Stimulated activated CD8-positive, alpha-beta memory T cell treated with anti-CD3 and anti-CD28 coated beads, Interleukin-7, amount 100 ng/mL, for 4 hours (primary cell): Measurements from ENCODE around the gene SLC4A2.

Experiments used
- DNase-seq, 2 donors: peaks; one replicate each; pipeline ENCODE4 v3.0.0-alpha.2; 2020; ENCODE audit warnings: low read depth in 2 of 2

SLC4A2 gene

DNA sequence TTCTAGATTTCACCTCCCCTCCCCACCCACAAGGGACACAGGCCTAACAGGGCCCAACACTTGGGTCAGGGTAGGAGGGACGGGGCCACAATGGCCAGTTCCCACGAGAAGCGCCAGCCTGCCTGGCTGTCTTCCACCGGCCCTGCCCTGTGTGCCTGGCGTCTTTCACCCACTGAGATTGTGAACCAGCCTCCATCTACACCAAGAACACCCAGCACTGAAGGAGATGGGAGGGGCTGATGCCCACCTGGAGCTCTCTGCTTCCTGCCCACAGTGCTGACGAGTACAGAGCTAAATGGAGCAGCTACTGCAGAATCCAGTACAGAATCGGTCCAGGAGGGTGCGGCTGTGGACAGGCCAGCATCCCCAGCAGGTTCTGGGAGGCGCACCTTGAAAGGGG lies 13.4 kb upstream of the SLC4A2 start:
- no peak for DNase-seq

DNA sequence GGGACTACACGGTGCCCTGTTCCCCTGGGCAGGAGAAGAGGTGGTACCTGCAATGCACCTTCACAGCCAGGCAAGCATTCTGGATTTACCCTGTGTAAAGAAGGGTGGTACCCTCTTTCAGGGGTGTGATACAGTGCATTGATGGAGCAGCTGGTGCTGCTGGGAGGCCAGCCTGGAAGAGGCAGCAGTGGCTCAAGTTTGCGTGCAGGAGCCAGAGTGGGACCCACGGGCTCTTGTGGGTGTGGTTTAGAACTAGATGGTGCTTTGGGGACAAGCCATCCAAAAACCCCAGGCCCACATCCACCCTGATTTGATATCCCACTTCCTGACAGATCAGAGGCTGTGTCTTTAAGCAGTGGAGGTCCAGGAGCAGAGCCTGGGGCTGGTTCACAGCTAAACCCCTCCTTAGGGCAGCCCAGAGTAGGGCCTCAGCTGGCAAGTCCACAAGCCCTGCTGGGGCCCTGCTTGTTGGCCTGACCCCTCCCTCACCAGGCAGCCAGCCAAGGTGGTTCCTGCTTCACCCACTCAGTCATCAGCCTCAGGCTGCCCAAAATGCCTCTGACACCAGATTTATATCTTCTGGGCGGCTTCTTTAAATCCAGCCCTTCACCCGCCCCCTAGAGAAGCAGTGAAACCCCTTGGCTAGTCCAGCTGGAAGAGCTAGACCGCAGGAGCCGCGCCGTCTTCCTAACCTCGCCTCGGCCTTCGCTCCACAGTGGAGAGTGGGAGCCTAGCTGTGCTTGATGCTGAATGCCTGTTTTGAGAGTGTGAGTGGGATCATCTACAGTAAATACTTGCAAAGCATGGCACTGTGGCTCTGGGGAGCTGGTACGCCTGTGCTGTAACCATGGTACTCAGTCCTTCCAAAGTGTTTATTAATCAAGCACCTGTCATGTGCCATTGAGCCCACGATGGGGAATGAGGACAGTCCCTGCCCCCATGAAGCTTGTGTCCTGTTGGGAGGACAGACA lies 12.5 kb upstream of the SLC4A2 start:
- DNase-seq: no peak

DNA sequence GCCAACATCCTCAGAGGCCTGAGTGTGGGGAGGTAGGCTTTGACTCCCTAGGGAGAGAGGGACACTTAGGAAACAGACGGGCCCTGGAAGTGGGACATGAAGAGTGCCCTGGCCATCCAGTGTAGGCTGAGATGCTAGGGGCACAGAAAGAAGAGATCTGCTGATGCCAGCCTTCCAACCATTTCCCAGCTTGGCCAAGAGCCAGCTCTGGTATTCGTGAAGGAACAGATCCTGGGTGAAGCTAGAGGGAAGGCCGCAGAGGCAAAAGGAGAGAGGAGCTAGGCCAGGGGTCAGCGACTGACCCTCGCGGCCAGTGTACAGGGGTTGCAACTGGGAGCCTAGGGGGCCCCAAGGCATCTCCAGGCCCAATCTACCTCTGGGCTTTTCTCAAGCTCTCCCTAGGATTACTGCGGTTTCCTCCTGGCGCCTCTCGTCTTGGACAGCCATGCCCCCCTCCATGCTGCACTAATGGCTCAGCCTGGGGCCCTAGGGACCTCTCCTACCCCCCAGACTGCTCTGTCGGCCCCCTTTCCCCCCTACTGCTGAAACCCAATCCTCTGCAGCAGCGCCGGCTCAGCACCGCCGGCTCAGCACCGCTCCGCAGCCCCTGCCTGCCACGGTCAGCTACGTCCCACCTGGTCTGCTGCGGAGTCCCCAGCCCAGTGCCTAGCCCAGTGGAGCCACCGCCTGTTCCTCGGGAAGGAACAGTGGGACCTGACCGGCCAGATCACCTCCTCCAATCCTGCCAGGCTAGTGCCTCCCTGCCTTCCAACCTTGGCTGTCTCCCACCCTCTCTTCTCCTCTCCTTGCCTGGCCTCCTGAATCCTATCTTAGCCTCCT lies 11.2 kb upstream of the SLC4A2 start, which contains the start of gene ASIC3:
Gene ASIC3 (plus strand): TSS at position 556 of the 840 bp plus-strand sequence. CDS start 355 bp downstream, outside the sequence.
- DNase-seq: no peak

DNA sequence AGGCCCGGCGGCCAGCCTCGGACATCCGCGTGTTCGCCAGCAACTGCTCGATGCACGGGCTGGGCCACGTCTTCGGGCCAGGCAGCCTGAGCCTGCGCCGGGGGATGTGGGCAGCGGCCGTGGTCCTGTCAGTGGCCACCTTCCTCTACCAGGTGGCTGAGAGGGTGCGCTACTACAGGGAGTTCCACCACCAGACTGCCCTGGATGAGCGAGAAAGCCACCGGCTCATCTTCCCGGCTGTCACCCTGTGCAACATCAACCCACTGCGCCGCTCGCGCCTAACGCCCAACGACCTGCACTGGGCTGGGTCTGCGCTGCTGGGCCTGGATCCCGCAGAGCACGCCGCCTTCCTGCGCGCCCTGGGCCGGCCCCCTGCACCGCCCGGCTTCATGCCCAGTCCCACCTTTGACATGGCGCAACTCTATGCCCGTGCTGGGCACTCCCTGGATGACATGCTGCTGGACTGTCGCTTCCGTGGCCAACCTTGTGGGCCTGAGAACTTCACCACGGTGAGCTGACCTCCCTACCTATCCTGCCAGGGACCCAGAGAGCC lies 10.4 kb upstream of the SLC4A2 start:
- no peak for DNase-seq

DNA sequence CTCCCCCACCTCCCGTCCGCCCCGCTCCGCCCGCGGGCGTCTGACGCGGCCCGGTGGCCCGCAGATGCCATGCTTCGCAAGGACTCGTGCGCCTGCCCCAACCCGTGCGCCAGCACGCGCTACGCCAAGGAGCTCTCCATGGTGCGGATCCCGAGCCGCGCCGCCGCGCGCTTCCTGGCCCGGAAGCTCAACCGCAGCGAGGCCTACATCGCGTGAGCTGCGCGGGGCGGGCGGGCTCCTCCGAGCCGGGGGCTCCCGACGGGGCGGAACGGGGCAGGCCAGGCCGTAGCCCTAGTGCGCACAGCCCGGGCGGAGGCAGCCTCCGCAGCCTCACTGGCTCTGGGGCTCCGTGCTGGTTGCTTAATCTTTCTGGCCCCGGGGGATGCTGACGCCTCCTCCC lies 8.3 kb upstream of the SLC4A2 start:
- peak in 1 of 2 donors; percentile 30 for DNase-seq

DNA sequence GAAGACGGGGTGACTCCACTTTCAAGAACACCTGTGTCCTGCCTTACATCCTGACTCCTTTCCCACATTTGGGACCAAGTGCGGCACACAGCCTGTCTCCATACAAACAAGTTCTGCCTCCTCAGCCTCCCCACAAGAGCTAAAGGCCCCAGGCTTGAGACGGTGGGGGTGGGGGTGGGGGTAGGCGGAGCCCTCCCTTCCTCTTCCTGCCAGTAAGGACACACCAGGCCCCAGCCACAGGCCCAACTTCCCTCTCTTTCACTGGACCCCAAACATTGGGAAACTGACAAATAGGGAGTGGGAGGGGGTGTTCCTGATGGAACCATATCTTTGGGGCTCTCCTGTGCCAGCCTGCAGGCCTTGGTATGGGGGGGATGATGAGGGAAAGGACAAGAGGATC lies 6.3 kb upstream of the SLC4A2 start:
- DNase-seq: no peak

DNA sequence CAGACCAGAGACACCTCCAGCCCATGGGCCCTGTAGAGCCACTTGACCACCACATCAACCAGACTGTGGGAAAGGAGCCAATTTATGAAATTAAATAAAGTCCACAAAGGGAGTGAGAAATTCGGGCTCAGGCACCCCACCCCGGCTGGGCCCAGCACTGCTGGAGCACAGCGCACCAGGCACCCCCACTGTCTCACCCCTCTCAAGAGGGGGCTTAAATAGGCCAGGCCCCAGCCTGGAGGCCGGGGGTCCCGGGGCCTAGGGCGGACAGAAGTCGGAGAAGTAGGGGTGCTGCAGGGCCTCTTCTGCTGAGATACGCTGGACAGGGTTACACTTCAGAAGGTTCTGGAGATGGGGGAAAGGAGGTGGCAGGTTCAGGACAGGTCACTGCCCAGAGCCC lies 5.6 kb upstream of the SLC4A2 start:
- DNase-seq: no peak

DNA sequence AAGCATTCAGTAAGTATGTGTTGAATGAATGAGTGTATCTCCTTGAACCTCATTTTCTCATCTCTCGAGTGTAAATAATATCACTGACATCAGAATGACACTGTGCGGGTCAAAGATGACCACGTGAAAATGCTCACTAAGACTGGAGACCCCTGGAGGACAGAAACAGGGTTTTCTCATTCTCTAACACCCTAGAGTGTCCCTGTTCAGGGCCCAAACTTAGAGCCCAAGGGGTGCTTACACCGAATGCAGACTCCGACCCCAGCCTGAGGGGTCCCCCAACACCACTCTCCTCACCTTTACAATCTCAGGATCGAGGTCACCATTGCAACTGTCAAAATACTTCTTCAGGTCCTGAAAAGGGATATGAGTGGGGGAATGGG lies 3.1 kb upstream of the SLC4A2 start:
- no peak for DNase-seq

DNA sequence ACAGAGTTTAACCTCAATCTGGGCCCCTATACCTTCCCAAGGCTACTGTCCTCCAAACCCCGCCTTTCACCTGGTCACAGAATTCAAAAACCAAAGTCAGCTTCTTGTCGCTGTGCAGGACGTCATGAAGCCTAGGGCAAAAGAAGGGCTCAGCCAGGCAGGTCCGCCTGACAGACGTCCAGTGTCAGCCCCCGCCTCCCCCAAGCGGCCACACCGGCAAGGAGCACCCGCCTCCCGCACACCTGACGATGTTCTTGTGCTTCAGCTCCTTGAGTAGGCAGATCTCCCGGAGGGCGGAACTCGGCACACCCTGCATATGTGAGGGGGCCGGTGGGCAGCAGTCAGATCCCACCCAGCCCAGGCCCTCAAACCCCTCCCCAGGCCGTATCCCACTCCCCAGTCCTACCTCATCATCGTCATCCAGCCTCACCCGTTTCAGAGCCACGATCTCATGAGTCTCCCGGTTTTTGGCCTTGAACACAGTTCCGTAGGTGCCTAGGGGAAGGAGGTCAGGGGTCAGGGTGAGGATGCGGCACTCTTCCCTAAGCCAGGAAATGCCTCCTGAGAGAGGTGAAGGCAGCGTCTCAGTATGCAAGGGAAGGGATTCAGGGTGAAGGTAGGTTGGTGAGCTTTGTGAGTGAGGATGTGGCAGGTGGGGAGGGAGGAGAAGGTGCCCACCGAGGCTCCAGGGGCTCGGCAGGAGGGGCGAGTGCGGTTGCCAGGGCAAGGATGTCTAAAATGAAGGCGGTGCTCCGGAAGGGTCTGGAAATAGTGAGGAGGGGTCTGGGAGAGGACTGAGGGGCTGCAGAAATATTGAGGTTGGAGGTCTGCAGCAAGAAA lies 2.5 kb upstream of the SLC4A2 start:
- DNase-seq: no peak

DNA sequence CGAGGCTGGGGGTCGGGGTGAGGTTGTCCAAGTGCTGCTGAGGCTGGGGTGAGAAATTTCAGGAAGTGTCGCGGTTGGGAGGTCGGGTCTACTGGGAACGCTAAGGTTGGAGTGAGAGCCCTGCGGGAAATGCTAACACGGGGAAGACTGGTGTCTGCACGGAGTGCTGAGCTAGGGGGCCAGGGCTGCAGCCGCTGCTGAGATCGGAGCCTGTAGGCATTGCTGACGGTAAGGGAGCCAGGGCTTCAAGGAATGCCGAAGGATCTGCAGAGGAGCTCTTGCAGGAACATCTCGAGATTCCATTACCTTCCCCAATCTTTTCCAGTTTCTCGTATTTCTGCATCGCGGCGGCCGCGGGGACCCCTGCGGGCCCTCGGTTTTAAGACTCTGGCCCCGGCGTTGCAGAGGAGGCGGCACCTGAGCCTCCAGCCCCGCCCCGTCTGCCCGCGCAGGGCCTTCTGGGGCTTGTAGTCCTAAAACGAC lies 1.8 kb upstream of the SLC4A2 start, which contains the start of gene CDK5:
Gene CDK5 (minus strand): TSS at position 392 of the 483 bp plus-strand sequence. CDS start 49 bp downstream, at position 343.
- no peak for DNase-seq

DNA sequence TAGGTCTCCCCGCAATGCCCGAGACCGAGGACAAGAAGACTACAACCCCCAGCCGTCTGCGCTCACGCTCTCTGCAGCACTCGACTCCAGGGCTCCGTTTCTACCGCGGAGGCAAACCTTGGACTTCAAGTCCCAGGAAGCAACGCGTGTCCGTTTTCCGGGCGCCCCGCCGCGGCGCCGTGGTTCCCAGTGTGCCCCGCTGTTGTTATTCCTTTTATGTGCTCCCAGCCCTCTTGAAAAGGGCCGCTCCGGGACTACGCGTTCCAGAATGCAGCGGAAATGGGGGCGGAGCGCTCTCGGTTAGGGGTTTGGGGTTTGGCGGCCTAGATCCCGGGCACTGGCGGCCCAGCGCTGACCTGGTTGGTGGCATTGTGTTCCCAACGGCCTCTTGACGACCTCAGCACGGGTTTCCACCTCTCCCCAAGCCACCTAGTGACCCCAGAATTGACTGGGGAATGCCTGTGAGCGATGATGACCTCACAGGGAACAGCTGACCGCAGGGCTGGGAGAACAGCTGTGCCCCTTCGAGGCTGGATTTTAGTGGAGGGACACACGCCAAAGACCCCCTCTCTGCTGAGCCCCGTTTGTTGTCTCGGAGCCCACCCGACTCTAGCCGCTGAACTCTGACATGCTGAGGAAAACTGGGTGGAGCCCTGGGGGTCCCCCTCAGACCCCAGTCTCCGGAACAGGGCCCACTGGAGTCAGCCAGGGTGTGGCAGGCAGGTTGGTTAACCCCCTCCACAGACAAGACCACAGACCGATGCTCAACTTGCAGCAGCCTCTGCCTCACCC lies 1.2 kb upstream of the SLC4A2 start:
- DNase-seq: peak; percentile 95 to 96

DNA sequence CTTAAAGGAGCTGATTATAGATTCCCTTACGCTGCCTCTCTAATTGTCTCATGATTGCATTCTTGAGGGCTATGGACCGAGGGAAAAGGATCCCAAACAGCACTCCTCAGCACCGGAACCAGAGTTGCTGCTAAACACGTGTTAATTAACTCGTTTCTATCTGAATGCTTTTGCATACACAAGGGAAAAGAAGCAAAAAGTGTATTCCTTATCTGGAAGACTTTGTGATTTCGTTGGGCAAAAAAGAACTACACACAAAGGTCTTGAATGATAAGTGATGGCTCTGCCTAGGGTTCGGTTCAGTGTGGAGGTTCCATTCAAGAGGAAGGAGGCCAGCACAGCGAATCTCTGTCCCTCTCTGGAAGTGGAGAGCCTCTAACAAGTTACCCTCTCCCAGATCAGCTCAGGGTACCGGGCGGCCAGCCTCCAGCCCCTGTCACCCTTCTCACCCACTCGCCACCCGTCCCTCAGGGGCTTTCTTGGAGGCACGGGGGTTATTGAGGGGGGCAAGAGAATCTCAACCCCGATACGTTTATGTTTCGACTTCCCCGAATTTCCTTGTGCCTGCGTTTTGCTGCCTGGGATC lies 515 bp upstream of the SLC4A2 start:
- DNase-seq: no peak

DNA sequence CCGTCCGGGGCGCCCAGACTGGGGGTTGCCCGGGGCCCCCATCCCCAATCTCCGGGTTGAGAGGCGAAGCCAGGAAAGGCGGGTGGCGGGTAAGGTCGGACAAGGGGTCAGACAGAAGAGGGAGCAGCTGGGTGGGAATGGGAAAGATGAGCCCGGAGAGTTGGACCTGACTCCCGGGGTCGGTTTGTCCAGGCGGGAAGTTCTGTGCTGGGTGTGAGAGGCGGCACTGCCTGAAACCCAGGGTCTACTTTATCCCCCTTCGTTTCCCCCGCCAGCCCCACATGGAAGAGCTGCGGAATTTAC lies 675 bp downstream of the SLC4A2 start:
- no peak for DNase-seq

DNA sequence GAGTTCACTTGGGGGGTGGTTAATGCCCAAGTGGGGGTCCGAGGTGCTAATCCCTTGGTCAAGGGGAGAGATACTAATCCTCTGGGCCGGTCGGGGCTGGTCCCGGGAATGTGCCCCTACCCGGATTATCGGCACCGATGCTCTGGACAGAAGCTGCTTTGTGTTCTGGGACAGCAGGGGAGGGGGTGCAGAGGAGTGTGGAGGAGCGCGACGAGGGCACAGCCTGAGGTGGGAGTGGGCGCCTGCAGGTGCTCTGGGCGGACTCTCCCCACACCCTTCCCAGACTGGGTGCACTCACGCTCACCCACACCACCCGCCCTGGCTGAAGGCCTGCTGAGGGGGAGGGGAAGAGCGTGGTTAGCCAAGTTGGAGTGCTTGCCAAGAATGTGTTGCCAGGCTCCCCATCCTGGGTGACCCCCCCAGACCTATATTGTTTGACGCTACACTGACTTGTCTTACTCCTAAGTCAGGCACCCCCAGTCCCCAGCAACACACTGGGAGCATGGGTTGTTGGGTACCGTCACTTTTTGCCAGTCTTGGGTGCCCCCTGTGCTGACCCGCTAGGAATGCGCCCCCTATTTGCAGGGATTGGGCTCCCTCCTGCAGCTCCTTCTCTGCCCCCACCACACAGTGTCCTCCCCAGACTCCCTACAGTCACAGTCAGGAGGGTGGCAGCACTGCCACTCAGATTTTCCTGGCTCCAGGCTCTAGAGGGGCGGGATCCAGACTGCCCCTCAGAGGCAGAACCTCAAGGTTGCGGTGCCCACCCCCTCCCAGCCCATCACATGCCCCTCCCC lies 1.2 kb downstream of the SLC4A2 start:
- DNase-seq: no peak

DNA sequence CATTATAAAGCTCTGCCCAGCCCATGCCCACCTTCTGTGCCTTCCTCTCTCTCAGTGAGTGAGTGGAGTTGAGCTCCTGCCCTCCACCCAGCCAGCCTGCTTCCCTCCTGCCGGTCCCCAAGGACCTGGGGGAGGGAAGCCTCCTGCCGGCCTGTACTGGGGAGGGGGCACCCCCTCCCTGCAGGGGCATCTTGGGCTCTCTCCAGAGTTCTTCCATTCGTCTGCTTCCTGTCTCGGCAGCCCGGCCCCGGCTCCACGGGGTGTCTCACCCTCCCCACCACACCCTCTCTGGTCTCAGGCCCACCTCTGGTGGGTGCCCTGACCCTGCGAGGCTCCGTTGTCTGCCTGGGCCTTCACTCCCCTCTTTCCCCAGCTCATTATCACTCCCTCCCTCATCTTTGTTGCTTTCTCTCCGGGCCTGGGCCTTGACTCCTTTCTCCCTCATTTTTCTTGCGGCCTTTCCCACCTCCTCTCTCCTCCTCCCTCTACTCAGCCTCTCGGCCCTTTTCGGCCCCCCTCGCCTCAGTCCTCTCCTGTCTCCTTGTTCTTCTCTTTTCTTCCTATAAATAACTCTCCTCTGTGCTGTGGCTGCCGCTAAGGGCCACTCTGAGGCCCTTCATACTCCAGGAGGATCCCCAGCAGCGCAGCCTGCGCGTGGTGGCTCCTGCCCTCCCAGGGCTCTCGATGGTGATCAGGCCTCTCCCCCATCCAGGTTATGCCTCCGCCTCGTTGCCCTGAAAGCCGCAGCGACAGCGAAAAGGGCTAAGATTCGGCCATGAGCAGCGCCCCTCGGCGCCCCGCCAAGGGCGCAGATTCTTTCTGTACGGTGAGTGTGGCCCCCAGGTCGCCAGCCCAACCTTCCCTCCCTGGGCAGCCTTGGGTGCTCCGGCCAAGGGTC lies 2.1 kb downstream of the SLC4A2 start:
- DNase-seq: no peak

DNA sequence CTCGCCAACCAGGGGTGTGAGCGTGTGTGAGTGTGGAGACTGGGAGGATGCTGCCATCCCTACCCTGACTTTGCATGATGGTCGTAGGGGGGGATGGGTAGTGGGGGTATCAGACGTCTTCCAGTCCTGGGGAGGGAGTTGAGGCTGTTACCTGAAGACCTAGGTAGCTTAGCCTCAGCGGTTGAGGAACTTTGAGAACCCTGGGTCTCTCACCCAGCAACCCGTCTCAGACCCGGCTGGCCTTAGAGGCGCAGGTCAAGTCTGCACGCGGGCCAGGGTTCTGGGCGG lies 2.7 kb downstream of the SLC4A2 start:
- no peak for DNase-seq

DNA sequence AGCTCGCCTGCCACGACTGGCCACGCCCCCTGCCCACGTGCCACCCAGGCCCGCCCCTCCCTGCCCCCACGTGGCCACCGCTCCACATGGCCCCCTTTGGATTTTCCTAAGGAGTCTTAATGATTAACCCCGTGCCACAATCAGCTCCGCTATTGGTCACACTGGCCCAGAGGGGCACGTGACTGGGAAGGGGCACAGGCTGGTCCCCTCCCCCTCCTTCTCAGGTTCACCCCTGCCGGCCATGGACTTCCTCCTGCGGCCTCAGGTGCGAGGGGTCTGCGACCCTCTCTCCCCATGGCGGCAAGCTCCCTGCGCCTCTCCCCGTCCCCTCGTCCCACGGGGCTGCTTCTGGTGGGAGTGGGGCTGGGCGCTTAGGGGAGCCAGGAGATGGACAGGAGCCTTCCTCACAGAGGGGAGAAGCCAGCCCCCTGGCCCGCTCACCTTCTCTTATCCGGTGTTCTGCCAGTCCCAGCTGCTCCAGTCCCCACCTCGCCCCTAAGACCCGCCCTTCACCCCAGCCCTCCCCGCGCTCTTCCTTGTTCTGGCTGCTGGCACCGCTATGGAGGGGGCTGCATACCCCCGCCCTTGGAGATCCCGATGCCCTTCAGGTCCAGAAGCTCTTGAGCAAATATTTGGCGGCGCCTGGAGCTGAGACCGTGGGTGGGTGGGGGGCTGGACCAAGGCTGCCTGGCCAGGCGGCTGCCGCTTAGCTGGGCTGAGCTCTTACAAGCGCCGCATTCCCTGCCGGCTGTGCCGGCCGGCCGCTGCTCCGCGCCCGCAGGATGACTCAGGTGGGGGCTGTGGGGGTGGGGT lies 3.2 kb downstream of the SLC4A2 start:
- no peak for DNase-seq

DNA sequence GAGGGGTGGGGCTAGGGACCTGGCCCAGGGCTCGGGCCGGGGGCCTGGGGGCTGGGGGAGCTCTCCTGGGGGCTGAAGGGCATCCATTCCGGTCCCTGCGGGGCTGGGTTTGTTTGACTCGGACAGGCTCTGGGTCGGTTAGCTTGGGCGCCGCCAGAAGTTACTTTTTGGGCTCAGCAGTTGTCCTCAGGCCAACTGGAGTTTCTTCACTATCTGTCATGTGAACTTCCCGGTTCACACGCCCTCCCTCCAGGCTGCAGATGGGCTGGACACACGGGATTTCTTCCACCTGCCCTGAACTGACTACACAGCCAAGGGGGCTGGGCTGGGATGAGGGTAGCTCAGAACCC lies 3.8 kb downstream of the SLC4A2 start:
- no peak for DNase-seq
